Suprapubic skin (tissue), 3 donors: Measurements from ENCODE around the gene LIN28B.

Source experiments
- CTCF ChIP-seq, 2 donors: fragments of 200-600 bp in 1 of 2; fragments of 450-650 bp in 1 of 2; sonication (generic) in 1 of 2; IDR thresholded peaks; one replicate each; pipeline ENCODE4 v1.5.1; 2016 to 2019; ENCODE audit warnings: antibody characterized with exemption in 2 of 2, mild to moderate bottlenecking in 1 of 2, moderate library complexity in 1 of 2
- POLR2AphosphoS5 ChIP-seq, 3 donors: sonication (generic); formaldehyde crosslinking; IDR thresholded peaks; one replicate each; pipeline ENCODE4 v1.6.1; 2017; ENCODE audit warnings: antibody characterized with exemption in 3 of 3

- TF ChIP-seq CTCF (IDR thresholded peaks at IDR 0.05) (no peak), POLR2AphosphoS5 (IDR thresholded peaks at IDR 0.05) (no peak)
Observed at GRCh38 chr6:104921896-104922295, 35.0 kb upstream of the LIN28B start.
